ENCODE results near the gene SORBS2.

GRCh38 chr4:185779517-185779916, 32.5 kb downstream of the SORBS2 start:
- TF ChIP-seq POLR2A (IDR thresholded peaks at IDR 0.05; ENCODE audit: low read depth, low read length): no peak
- no peak for TF ChIP-seq POLR2AphosphoS5 (IDR thresholded peaks at IDR 0.05; ENCODE audit: low read depth, low read length)
- no peak for TF ChIP-seq TAF1 (IDR thresholded peaks at IDR 0.05; ENCODE audit: low read depth, low read length)

All from GM12891 (cell line).